Central memory CD8-positive, alpha-beta T cell (primary cell): ENCODE results near the gene CUX1.
A peak's percentile ranks its signal among the peaks of the same experiment; 100 is the strongest.
"Not testable (repeated sequence)": the region's sequence is repeated elsewhere in the genome, so short reads cannot be mapped to it uniquely, and the experiment has no call there.

Experiments
- ATAC-seq: fragments of 150-1000 bp; cut with Tn5 transposase; replicated peaks from 2 replicates; pipeline ENCODE4 v1.10.0; 2022; ENCODE audit warnings: mild to moderate bottlenecking, moderate FRiP score, moderate number of reproducible peaks; ENCODE audit not compliant: poor library complexity, severe bottlenecking; ENCODE audit errors: extremely low read depth
- DNase-seq, 2 donors: peaks; one replicate each; pipeline ENCODE4 v3.0.0; 2021; ENCODE audit warnings: low spot score in 2 of 2
- H3K27ac Mint-ChIP-seq: one replicate; pipeline ENCODE4 v1.8.0; 2022; ENCODE audit warnings: low read depth, mild to moderate bottlenecking, moderate library complexity, mixed read lengths
- H3K27me3 Mint-ChIP-seq: one replicate; pipeline ENCODE4 v1.8.0; 2022; ENCODE audit warnings: mixed read lengths
- H3K36me3 Mint-ChIP-seq: one replicate; pipeline ENCODE4 v1.8.0; 2022; ENCODE audit warnings: mild to moderate bottlenecking, moderate library complexity, mixed read lengths; ENCODE audit not compliant: insufficient read depth
- H3K4me1 Mint-ChIP-seq: one replicate; pipeline ENCODE4 v1.8.0; 2022; ENCODE audit warnings: mixed read lengths
- H3K4me3 Mint-ChIP-seq: one replicate; pipeline ENCODE4 v1.8.0; 2022; ENCODE audit warnings: mild to moderate bottlenecking, moderate library complexity, mixed read lengths
- H3K9me3 Mint-ChIP-seq: one replicate; pipeline ENCODE4 v1.8.0; 2022; ENCODE audit warnings: mixed read lengths

The CUX1 gene

GRCh38 chr7:102045681-102046372 is 228.4 kb downstream of the CUX1 start:
- Mint-ChIP-seq H3K36me3 (peaks cover 2% of the 10 kb centered on the region), H3K4me3 (no peak overlapping the region), H3K27ac (no peak overlapping the region), H3K27me3 (no peaks in the 10 kb centered on the region), H3K9me3 (no peaks in the 10 kb centered on the region), H3K4me1 (peaks cover 6% of the 10 kb centered on the region)
- ATAC-seq = no peak
- DNase-seq = no peak

GRCh38 chr7:102046373-102047117 is 229.1 kb downstream of the CUX1 start:
- ATAC-seq (no peak), DNase-seq (no peak)
- H3K9me3 Mint-ChIP-seq = no peaks in the 10 kb centered on the region
- H3K36me3 Mint-ChIP-seq = peaks cover 4% of the 10 kb centered on the region
- no peak overlapping the region for H3K27ac Mint-ChIP-seq
- H3K27me3 Mint-ChIP-seq = no peaks in the 10 kb centered on the region
- no peak overlapping the region for H3K4me3 Mint-ChIP-seq
- H3K4me1 Mint-ChIP-seq = peaks cover 6% of the 10 kb centered on the region

- Mint-ChIP-seq H3K27me3 (no peaks in the 10 kb centered on the region), H3K4me3 (no peak overlapping the region), H3K9me3 (no peaks in the 10 kb centered on the region), H3K4me1 (peaks cover 4% of the 10 kb centered on the region), H3K36me3 (peaks cover 4% of the 10 kb centered on the region), H3K27ac (no peak overlapping the region)
- ATAC-seq (no peak), DNase-seq (no peak)
Observed at GRCh38 chr7:102047167-102047566, 229.7 kb downstream of the CUX1 start.

- DNase-seq (no peak), ATAC-seq (no peak)
- no peak overlapping the region for H3K4me3 Mint-ChIP-seq
- H3K36me3 Mint-ChIP-seq = peaks cover 4% of the 10 kb centered on the region
- no peaks in the 10 kb centered on the region for H3K27me3 Mint-ChIP-seq
- H3K4me1 Mint-ChIP-seq = no peaks in the 10 kb centered on the region
- no peaks in the 10 kb centered on the region for H3K9me3 Mint-ChIP-seq
- no peak overlapping the region for H3K27ac Mint-ChIP-seq
Observed at GRCh38 chr7:102049765-102050164, 232.3 kb downstream of the CUX1 start.

- peaks cover 4% of the 10 kb centered on the region for H3K36me3 Mint-ChIP-seq
- H3K27me3 Mint-ChIP-seq = no peaks in the 10 kb centered on the region
- no peak overlapping the region for H3K4me3 Mint-ChIP-seq
- DNase-seq (no peak), ATAC-seq (no peak)
- no peaks in the 10 kb centered on the region for H3K9me3 Mint-ChIP-seq
- peaks cover 7% of the 10 kb centered on the region for H3K4me1 Mint-ChIP-seq
- H3K27ac Mint-ChIP-seq = no peak overlapping the region
Observed at GRCh38 chr7:102050864-102051460, 233.5 kb downstream of the CUX1 start.

GRCh38 chr7:102051736-102052135 is 234.3 kb downstream of the CUX1 start:
- H3K27ac Mint-ChIP-seq, ATAC-seq, H3K27me3 Mint-ChIP-seq, H3K4me1 Mint-ChIP-seq, H3K36me3 Mint-ChIP-seq, H3K9me3 Mint-ChIP-seq, DNase-seq, H3K4me3 Mint-ChIP-seq: not testable (repeated sequence)

- DNase-seq (no peak), ATAC-seq (no peak)
- no peaks in the 10 kb centered on the region for H3K9me3 Mint-ChIP-seq
- no peak overlapping the region for H3K4me3 Mint-ChIP-seq
- peaks cover 2% of the 10 kb centered on the region for H3K36me3 Mint-ChIP-seq
- no peak overlapping the region for H3K27ac Mint-ChIP-seq
- peaks cover 7% of the 10 kb centered on the region for H3K4me1 Mint-ChIP-seq
- no peaks in the 10 kb centered on the region for H3K27me3 Mint-ChIP-seq
Observed at GRCh38 chr7:102054158-102054557, 236.7 kb downstream of the CUX1 start.

GRCh38 chr7:102055181-102055976 is 238.0 kb downstream of the CUX1 start:
- Mint-ChIP-seq H3K36me3 (peaks cover 2% of the 10 kb centered on the region), H3K9me3 (no peaks in the 10 kb centered on the region), H3K27me3 (no peaks in the 10 kb centered on the region), H3K4me1 (peaks cover 7% of the 10 kb centered on the region), H3K4me3 (no peak overlapping the region), H3K27ac (no peak overlapping the region)
- ATAC-seq = no peak
- no peak for DNase-seq

GRCh38 chr7:102059524-102059923 is 242.1 kb downstream of the CUX1 start:
- Mint-ChIP-seq H3K4me1 (peaks cover 24% of the 10 kb centered on the region), H3K27ac (no peak overlapping the region), H3K9me3 (no peaks in the 10 kb centered on the region), H3K36me3 (peaks cover under 1% of the 10 kb centered on the region), H3K27me3 (no peaks in the 10 kb centered on the region), H3K4me3 (no peak overlapping the region)
- DNase-seq (no peak), ATAC-seq (no peak)

- Mint-ChIP-seq H3K4me1 (peaks cover 20% of the 10 kb centered on the region), H3K9me3 (no peaks in the 10 kb centered on the region), H3K27me3 (no peaks in the 10 kb centered on the region), H3K4me3 (no peak overlapping the region), H3K27ac (no peak overlapping the region), H3K36me3 (peaks cover 2% of the 10 kb centered on the region)
- ATAC-seq = no peak
- no peak for DNase-seq
Observed at GRCh38 chr7:102061354-102061945, 244.0 kb downstream of the CUX1 start.

GRCh38 chr7:102061981-102062390 is 244.6 kb downstream of the CUX1 start:
- no peaks in the 10 kb centered on the region for H3K9me3 Mint-ChIP-seq
- peaks cover 4% of the 10 kb centered on the region for H3K36me3 Mint-ChIP-seq
- H3K4me1 Mint-ChIP-seq = peaks cover 20% of the 10 kb centered on the region
- DNase-seq (no peak), ATAC-seq (peak; percentile 43)
- no peak overlapping the region for H3K4me3 Mint-ChIP-seq
- H3K27me3 Mint-ChIP-seq = no peaks in the 10 kb centered on the region
- H3K27ac Mint-ChIP-seq = no peak overlapping the region

GRCh38 chr7:102063690-102064180 is 246.3 kb downstream of the CUX1 start:
- no peak overlapping the region for H3K27ac Mint-ChIP-seq

More at GRCh38 chr7:102063690-102064180, 246.3 kb downstream of the CUX1 start:
- Mint-ChIP-seq H3K36me3 (peaks cover 4% of the 10 kb centered on the region), H3K27me3 (no peaks in the 10 kb centered on the region), H3K4me3 (no peak overlapping the region), H3K4me1 (peaks cover 20% of the 10 kb centered on the region), H3K9me3 (no peaks in the 10 kb centered on the region)
- ATAC-seq (no peak), DNase-seq (no peak)
